GM12873 (cell line): ENCODE results near the gene FBXO3.

ENCODE experiments used
- TF ChIP-seq, protein P1 (sequence below): IDR thresholded peaks from 2 replicates; pipeline ENCODE4 v1.5.1; 2012; ENCODE audit warnings: low read depth, mild to moderate bottlenecking, moderate library complexity, low read length, control low read depth; ENCODE audit not compliant: insufficient read depth; ENCODE audit errors: missing control alignments

FBXO3 gene

DNA sequence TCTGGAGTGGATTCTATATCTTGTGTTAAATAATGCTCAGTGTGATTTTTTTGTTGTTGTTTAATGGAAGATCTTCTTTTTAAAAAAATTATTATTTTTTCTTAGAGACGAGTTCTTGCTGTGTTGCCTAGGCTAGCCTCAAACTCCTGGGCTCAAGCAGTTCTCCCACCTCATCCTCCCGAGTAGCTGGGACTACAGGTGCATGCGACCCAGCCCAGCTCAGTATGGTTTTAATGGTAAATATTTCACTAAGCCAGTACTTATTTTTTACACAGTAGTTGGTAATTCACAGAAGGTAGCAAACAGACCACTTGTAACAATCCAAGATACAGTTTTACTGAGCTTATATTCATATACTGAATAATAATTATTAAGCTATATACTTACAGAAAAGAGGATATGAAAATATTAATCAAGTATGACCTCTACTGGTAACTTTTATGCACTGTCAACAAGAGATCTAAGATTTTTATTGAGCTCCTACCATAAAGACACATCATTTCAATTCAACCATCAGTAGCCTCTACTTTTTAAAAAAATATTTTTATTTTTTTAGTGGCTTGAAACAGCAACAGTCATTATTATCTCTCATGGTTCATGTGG lies 32.0 kb downstream of the FBXO3 start:
- TF ChIP-seq, protein P1, sequence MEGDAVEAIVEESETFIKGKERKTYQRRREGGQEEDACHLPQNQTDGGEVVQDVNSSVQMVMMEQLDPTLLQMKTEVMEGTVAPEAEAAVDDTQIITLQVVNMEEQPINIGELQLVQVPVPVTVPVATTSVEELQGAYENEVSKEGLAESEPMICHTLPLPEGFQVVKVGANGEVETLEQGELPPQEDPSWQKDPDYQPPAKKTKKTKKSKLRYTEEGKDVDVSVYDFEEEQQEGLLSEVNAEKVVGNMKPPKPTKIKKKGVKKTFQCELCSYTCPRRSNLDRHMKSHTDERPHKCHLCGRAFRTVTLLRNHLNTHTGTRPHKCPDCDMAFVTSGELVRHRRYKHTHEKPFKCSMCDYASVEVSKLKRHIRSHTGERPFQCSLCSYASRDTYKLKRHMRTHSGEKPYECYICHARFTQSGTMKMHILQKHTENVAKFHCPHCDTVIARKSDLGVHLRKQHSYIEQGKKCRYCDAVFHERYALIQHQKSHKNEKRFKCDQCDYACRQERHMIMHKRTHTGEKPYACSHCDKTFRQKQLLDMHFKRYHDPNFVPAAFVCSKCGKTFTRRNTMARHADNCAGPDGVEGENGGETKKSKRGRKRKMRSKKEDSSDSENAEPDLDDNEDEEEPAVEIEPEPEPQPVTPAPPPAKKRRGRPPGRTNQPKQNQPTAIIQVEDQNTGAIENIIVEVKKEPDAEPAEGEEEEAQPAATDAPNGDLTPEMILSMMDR = peak; percentile 39

DNA sequence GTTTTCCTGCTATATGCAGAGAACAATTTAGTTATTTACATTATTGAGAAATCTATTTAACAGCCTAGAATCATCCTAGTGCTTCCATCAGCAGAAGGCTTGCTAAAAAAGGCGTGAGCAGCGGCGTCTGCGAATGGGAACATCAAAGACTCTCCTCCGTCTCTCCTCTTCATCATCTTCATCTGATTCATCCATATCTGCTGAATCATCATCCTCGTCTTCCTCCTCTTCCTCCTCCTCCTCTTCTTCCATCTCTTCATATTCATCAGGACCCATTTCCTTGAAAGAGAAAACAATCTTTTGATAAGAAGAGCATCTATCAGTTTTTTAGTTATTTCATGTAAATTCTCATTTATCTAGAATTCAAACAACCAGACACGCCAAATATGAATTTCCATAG lies 32.5 kb downstream of the FBXO3 start:
- TF ChIP-seq, protein P1 = no peak

DNA sequence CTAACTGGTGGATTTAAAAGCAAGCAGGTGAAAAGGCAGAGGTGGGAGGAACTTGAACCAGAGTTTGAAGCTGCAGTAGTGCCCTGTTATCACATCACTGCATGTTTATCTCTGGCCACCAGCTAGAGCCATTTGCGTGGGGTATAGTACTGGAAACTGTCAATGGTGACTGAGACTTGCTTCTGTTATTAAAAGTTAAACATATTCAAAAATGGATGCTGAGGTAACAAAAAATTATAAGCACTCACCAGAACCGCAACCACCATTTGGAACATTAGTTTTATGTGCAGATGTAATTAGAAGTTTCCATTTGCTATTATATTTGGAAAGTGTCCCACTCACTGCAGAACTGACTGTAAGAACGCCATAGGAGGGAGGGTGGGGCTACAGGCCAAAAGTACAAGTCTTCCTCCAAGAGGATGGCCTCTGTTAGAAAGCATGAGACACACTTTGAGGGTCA lies 36.9 kb downstream of the FBXO3 start:
- TF ChIP-seq, protein P1 = no peak

DNA sequence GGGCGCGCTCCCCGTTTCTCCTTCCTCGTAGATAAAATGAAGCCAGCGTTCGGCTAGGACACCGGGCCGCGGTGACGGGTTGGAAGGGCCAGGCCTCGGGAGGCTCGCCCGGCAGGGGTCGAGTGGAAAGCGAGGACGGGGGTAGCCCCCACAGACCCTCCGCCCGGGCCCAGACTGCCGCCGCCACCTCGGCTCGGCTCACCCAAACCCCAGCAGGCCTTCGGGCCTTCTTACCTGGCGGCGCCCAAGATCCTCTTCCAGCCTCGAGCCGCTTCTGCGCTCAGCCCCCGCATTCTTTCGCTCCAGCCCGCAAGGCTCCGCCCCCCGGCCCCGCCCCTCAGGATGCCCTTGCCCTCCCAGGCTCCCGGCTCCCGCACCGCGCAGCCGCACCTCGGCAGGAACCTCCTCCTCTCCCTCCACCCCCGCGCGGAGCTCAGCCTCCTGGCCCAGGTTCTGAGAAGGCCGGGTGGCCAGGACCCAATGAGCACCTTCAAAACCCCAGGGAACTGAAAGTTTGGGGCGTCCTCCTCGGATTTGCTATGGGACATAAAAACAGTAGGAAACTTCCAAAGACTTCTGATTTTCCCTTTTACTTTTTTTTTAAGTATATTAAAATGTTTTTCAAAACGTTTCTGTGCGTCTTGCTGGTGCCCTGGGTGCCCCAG lies 38.0 kb downstream of the FBXO3 start, which contains the start of gene CD59:
Gene CD59, minus strand, starts transcription at position 276 of the 665 bp plus-strand sequence. CDS start 13,978 bp downstream, outside the sequence.
- TF ChIP-seq, protein P1 = no peak

DNA sequence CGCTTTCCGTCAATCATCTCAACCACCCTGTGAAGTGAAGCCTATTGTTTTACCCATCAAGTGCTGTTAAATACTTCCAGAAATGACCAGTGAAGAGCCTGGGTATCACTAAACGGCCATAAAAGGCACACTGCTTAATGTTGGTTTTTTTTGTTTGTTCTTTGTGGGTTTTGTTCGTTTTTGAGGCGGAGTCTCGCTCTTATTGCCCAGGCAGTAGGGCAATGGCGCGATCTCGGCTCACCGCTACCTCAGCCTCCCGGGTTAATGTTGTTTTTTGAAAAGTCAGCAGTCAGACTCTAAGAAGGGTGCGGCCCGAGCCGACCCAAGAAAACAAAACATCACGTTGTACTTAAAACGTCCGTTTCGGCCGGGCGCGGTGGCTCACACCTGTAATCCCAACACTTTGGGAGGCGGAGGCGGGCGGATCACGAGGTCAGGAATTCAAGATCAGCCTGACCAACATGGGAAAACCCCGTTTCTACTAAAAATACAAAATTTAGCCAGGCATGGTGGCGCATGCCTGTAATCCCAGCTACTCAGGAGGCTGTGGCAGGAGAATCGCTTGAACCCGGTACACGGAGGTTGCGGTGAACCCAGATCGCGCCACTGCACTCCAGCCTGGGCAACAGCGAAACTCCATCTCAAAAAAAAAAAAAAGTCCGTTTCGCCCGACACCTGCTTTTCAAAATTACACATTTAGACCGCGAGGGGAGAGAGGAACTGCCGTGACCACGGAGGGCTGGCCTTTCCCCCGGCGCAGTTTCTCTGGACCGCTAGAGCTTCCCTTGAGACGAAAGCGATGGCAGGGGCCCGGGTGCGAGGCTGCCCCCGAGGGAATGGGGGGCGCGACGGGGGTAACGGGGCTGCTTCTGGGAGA lies 38.8 kb downstream of the FBXO3 start:
- TF ChIP-seq, protein P1 = no peak

DNA sequence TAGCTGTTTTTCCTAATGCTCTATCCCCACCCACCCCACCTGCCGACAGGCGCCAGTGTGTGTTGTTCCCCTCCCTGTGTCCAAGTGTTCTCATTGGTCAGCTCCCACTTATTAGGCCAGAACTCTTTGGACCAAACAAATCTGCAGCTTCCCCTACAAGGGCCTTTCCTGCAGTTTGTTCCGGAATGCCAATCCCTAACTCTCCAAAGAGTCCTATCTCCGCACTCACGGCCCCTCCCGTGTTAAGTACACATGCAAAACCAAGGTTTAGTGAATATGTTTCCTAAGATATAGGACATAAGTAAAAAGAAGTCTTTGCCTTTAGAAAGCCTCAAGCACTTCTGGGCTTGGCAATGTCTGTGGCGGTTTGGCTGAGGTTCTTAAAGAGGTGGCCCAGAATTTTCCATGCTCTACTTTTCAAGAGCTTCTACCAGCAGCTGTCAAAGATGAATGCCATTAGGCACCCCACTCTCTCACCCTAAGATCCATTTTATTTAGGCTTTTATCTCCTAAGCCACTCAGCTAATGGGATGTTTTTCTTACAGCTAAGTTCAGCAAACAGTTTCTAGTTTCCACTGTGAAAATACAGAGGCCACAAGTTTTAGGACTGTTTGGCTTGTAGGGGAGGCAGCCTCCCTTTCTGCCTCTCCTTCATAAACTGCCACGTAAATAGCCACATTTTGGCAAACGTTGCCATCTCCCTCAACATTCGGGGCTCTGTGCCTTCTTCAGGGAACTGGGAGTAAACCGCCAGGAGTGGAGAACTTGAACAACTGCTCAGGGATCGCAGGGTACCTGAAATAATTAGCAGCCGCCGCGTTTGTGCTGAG lies 39.7 kb downstream of the FBXO3 start:
- TF ChIP-seq, protein P1 = no peak
